Stimulated activated CD8-positive, alpha-beta memory T cell treated with anti-CD3 and anti-CD28 coated beads, Interleukin-7, amount 100 ng/mL, for 24 hours (primary cell): Measurements from ENCODE around the gene SLFNL1.

Source experiments
- DNase-seq: peaks from one replicate; pipeline ENCODE4 v3.0.0-alpha.2; 2020; ENCODE audit warnings: low read depth

Gene SLFNL1

DNA sequence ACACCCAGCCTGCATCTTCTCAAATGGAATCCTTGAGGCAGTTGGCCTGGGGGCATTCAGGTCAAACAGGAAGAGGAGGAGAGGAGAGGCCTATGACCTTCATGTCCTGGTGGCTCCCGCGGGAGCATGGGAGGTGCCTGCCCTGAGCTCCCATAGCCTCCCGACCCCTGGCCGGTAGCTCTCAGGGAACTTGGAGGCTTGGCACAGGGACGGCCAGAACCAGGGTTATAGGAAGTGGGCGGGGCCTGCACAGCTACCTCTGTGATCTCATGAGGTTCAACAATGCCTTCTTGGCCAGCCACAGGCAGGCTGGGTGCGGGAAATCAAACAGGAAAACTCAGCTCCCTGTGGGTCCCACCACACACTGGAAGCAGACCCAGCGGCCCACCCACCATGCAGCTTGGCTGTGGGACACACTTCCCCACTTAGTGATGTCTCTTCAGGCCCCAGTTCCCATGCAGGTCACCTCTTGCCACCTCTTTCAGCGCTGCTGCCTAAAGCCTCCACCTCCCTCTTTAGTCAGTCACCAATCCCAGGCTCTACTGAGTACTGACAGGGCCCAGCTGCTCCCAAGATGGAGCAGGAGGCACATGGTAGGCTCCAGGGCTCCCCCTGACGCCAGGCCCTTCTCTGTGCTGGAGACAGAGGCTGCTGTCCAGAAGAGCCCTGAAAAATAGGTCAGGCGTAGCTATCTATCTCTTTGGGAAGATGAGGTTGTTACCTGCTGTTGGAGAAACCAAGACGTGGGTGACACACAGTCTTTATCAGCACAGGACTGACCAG, at the start of gene SLFNL1:
Gene SLFNL1, minus strand, starts transcription at position 200 of the 783 bp plus-strand sequence. CDS start 1,065 bp downstream, outside the sequence.
- no peak for DNase-seq

DNA sequence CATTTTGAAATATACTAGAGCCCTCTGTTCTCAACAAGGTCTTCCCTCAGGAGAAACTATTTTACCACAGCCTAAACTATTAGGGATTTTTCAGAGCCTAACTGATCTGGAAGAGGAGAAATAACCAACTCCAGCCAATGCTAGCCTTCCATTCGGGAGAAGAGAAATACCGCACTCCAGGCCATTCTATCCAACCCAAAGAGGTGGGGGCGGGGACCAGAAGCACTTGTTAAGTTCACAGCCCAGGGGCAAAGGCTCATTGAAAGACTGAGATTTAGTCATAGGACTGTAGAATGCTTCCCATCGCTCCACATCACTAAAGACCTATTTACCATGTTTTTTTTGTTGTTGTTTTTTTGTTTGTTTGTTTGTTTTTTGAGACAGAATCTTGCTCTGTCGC, 35.4 kb upstream of the SLFNL1 start:
- no peak for DNase-seq

DNA sequence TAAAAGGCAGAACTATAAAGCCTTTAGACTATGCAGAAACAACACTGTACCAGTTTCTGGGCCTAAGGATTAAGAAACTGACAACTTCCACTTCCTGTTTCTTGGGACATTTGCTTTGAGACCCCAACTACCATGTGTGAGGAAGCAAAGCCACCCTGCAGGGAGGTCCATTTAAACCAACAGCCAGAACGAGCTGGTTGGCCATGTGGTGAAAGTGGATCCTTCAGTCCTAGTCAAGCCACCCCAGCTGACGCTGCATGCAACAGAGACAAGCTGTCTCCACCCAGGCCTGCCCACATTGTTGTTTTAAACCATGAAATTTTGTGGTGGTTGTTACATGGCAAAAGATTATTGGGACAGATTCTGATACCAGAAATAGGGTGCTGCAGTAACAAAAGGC, 31.8 kb upstream of the SLFNL1 start:
- no peak for DNase-seq

DNA sequence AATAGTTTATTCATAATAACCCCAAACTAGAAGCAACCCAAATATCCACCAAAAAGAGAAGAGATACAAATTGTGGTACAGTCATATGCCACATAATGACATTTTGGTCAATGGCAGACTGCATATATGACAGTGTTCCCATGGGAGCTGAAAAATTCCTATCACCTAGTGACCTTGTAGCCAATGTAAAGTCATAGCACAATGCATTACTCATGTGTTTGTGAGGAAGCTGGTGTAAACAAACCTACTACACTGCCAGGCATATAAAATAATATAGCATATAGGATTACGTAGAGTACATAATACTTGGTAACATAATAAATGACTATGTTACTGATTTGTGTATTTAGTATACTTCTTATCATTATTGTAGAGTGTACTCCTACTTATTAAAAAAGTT, 29.5 kb upstream of the SLFNL1 start:
- no peak for DNase-seq

DNA sequence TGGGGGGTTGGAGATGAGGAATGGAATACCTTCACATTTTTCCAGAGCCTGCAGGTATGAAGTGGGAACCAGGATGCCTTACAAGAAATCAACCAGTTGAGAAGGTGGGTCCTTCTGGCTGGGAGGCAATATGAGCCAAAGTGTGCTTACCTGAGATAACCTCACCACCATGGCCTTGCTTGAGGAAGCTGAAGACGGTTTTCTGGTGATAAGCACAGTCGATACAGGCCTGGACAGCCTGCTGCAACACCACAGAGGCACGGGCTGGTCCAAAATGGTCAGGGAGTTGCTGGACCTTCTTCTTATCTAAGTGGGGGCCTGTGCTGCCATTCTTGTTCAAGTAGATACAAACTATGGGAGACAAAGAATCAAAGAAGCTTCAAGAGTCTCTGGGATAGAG, 27.0 kb upstream of the SLFNL1 start:
- DNase-seq: no peak

DNA sequence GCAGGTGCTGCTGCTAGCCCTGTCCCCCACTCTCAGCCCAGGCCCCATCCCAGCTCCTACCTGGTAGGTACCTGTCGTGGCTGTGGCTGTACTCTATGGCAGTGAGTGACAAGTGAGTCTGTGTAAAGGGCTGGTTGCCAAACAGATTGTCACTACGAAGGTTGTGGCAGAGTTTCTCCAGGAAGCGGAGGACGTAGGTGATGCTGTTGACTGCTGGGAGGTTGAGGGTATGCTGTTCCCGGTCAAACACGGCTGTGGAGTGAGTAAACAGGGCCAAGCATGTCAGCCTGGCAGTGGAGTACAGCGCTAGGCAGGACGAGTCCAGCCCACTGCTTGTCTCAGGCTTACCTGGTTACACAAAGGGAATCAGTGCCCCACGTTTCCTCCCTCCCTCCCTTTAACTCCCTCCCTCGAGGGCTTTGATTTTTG, 24.8 kb upstream of the SLFNL1 start:
- no peak for DNase-seq

DNA sequence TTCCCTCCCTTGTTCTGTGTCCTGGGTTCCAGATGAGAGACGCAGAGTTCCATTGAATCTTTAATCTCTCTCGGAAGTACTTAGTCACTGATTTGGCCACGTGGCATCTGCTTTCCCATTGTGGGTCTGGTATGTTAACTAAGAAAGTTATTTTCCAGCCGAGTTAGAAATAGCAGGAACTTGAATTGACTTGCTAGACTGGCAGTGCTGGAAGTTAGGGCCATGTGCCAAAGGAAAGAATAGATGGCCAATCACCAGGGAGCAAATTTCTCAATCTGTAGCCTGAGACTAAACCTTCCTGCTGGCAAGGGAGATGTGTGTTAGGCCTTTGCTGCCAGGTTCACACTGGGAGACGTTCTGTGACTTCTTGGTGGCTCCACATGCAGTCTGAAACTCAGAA, 24.2 kb upstream of the SLFNL1 start:
- DNase-seq: no peak

DNA sequence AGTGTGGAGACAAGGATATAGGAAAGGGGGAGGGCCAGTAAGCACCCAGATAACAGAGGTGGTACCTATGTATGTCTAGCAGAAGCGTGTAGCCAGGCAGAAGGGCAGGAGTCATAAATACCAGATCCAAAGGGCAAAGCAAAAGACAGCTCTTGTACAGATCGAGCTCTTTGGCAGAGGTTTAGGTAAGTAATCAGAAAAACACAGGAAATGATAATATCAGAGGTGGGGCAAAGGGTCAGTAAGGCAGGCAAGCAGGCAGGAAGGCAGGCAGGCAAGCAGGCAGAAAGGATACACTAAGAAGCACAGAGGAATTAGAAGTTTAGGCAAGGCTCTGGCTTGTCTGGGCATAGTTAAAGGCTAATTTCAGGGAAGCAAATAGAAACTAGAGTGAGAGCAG, 22.7 kb upstream of the SLFNL1 start:
- DNase-seq: no peak

DNA sequence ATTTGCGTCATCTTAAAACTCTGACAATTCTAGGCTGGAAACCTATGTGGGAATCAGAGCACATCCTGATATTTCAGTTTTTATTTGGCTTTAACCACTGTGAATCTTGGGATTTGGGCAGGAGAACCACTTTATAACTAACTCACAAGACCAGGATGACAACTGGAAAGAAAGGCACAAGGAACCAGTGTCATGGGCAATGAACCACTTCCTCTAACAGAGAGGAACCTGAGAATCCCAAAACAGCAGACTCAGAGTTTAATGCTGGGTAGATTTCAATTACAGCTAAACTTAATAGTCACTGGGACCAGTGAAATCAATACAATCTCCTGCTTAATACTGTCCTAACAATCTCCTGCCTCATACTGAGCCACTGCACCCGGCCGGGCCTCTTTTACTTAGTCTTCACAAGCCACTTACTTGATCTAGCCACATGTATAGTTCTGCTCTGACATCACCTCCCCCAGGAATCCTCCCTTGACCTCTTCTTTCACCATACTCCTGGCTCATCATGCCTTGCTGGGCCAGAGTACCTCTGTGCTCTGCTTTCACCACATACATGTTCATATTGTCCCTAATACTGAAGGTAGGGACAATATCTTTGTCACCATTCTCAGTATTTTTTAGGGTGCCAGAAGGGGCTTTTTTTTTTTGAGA, 20.2 kb upstream of the SLFNL1 start:
- DNase-seq: no peak

DNA sequence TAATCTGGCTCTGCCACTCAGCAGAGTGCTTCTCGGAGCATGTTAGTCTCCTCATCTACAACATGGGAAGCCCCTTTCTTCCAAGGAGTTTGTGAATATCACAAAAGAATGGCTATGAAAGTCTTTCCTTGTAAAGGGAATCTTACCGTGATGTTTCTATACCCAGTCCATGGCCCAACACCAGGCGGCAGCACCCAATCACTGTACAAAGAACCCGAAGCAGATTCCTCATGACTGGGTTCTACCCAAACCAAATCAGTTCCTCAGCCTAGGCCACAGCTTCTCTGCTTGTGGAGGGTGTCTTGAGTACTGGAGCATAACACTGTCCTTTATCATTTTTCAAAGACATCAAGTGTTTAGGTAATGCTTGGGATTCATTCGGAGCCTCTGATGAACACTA, 16.6 kb upstream of the SLFNL1 start:
- no peak for DNase-seq

DNA sequence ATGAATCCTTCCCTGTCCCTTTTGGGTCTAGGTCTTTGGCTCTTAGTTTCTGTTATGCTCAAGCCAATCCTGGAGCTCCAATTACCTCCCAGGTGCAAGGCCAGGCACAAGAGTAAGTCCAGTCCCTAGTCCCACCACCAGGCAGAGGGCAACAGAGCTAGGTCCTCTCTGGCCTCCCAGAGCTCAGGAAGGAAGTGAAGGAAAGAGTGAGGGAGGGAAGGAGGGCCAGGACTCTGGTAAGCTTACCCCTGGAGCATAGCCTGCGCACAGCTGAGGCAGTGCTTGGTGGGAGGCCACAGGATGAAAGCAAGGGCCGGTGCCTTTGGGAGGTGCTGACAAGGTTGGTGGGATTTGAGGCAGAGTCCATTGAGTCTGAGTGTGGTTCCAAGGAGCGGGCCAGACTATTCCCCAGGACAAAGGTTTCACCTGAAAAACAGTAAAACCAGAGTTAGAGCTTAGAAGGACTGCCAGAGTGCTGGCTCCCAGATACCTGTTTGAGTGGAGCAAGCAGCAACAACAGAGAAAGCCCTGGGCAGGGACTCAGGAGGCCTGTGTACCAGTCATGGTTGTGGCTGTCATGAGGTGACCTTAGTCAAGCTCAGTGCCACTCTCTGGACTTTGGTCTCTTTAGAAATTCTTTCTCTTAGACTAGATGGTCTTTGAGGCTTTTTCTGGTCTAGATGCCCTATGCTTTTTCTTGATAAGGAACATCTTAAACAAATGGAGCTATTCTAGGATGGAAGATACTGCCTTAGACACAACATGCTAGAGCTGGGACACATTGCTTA, 15.8 kb upstream of the SLFNL1 start:
- DNase-seq: no peak

DNA sequence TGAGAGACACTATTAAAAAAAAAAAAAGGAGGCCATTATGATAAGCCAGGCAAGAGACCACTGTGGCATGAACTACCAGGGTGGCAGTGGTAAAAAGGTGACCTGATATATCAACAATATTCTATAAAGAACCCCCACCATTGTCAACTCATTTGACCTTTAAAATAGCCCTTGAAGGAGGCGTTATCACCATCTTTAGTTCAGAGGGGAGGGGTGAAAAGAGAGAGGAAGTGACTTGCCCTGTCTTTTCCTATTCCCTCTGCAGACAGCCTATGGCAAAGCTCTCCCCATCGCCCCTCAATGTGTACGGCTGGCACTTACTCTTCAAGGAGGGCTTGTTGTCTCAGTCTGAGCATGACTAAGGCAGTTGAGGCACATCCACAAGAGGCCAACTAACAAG, 11.7 kb upstream of the SLFNL1 start:
- no peak for DNase-seq

DNA sequence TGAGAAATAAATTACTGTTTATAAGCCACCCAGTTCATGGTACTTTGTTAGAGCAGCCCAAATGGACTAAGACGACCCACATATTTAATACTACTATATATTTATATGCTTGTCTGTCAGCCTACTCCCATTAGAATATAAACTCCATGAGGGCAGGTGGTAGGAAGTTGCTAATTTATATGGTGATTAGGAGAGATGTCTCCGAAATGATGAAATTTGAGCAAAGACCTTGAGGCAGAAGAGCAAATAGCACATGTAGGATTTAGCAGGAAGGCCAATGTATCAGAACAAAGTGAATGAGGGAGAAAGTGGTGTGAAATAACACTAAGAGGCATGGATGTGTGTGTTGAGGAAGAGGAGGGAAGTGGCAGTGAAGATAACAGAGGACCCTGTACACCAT, 10.6 kb upstream of the SLFNL1 start:
- DNase-seq: no peak

DNA sequence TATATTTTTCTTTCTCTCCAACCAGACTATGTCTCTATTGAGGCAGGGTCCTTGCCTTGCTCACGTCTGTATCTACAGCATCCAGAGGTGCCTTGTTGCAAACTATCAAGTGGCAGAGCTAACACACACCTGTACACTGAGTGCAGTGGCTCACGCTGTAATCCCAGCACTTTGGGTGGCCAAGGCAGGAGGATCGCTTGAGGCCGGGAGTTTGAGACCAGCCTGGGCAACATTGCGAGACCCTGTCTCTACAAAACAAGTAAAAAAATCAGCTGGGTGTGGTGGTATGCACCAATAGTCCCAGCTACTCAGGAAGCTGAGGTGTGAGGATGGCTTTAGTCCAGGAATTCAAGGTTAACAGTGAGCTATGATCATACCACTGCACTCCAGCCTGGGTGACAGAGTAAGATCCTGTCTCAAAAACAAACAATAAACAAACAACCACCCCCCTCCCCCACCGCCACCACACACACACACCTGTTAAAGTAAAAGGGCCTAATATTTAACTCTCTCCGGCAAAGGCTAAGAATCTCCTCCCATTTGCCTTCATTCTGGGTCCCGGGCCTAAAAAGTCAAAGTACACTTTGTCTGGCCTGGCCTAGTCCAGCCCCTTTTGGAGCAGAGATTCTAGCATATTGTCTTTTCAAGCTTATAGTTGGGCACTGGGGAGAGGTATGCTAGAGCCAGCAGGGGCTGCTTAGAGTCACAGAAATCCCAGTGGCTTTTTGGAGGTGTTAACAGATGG, 9.5 kb upstream of the SLFNL1 start:
- DNase-seq: no peak

DNA sequence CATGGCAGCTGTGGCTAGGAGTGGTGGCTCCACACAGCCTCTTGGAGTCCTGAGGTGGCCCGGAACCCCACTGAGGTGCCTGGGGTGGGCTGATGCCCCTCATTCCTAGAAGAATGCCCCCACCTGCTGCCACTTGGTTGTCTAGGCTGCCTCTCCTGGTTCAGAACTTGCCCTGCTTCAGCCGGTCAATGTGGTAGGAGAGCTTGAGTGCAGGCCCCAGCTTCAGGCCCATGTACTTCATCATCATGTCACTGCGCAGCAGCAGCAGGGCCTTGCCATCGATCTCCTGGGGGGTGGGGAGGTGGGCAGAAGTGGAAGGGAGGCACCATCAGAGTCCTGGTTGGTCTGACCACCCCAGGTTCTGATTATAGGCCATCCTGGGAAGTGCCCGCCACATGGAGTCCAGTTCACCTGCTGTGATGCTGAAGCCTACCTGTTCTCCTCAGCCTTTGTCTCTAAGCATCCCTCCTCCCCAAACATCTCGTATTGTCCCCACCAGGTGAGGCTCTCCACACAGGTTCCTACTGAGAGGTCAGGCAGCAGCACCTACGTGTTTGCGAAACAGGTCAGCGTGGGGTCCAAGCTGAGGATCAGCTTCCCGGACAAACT, 6.6 kb upstream of the SLFNL1 start:
- DNase-seq: no peak

DNA sequence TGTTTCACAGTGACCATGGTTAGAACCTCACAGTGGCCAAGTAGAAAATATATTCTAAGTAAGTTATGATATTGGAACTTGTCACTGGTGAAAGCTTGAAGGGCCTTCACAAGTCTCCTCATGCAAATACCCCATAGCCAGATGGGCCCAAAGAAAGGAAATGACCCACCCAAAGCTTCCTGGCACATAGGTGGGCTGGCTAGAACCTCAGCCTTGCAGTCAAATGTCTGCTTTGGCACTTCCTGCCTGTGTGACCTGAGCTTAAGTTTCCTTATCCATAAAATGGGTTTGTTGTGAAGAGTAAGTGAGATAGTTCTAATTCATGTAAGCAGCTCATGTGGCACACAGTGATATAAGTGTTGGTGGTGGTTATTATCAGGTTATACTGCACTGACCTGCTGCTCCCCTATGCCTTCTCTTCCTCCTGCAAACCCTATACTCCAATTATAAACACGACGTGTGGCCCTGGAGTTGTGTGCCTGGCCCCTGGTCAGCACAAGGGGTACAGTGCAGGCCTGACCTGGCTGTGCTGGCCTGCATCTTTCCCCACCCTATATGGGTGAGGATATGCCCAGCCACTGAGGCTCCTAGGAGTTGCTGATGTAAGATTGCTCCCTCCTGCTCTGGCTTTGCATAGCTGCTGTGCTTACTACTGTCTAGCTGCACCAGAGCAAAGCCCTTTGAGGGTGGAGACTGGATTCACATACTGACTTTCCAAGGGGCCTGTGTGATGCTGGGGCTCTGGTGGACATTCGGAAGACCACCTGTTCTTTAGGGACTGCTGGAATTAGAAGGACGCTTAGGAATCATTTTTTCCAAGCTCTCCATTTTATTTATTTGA, 4.7 kb upstream of the SLFNL1 start:
- no peak for DNase-seq

DNA sequence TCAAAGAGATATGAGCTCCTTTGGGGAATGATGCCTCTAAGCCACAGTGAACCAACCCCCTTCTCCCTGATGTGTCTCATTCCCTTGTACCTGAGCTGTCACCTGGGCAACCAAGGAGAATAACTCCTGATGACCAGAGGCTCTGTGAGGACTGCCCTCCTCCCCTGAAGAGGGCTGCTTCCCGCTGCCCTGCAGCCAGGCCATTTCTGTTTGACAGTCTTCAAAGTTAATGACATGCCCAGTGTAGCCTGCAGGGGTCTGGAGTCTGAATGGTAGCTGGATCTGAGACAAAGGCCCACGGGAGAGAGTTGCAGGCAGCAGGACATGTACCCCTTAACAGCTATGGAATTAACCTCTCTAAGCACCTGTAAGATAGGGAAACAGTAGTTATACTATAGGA, 3.4 kb upstream of the SLFNL1 start:
- no peak for DNase-seq

DNA sequence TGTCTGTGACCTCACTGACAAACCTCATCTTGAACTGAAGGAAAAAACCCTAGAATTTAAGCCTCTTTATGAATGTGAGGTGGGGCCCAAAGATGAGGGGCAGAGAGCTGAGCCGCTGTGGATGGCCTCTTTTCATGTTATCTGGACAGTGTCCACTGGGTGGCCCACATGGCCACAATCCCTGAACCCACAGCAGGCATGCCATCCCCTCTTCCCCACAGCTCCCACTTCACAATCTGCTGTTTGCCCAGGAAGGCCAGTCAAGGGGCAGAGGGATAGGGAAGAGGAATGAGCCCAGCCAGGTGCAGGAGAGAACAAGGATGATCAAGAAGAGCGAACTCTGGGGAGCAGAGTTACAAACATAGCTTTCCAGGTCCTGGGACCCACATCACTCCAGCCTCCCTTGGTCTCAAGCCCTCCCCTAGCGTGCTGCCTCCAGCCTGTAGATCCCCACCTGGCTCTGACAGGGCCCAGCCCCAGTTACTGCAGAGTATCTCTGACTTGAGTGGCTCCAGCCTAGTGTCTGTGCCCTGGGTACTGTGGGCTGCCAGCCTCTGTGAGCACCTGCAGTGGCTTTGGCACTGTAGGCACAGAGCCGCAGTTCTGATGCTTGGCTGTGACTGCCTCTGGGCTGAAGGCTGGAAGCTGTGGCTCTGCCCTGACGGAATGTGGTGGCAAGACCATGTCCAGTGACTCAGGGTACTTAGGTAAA, 1.9 kb upstream of the SLFNL1 start:
- no peak for DNase-seq

DNA sequence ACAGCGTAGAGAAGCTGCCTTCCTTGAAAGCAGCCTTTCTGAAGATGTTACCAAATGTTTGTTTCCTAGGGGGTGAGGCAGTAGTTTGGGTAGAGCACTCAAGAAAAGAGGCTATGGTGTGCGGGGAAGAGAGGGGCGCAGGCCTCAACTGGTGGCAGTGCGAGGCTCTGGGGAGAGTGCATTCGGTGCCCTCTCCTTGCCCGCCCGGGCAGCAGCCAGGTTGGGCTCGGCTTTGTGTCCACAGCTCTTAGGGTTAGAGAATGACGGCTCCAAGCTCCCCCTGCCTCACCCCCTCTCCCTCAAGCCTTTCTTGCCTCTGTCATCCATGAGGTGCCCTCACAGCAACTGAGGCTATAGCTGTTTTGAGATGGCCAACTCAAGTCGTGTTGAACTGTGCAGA, 899 bp upstream of the SLFNL1 start:
- no peak for DNase-seq

DNA sequence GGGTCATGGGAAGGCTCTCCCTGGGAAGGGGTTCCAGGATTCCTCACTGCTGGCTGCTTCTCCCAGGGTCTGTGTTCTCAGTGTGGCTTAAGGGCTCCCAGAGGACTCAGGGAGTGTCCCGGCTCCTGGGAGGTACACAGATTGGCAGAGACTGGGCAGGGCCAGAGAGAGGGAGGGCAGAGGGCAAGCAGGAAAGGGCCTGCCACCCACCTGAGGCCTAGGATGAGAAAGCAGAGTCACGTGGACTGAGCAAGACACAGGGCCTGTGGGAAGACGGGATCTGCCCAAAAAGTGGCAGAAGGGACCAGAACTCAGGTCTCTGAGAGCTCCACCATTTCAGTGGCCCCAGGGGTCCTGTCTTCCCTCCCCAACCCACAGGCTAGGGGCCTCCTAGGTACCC, 871 bp downstream of the SLFNL1 start:
- DNase-seq: no peak
